Fibroblast of skin of back (primary cell): ENCODE results near the gene TLR10.

Experiments
- DNase-seq: peaks from one replicate; pipeline ENCODE4 v3.0.0-alpha.2; 2013

TLR10 gene

GRCh38 chr4:38723726-38724474 lies 58.9 kb downstream of the TLR10 start:
- DNase-seq, result peak; percentile 65

GRCh38 chr4:38723114-38723513 lies 59.7 kb downstream of the TLR10 start:
- no peak for DNase-seq
